ENCODE results near the gene FBXO42.

Gene FBXO42

DNA sequence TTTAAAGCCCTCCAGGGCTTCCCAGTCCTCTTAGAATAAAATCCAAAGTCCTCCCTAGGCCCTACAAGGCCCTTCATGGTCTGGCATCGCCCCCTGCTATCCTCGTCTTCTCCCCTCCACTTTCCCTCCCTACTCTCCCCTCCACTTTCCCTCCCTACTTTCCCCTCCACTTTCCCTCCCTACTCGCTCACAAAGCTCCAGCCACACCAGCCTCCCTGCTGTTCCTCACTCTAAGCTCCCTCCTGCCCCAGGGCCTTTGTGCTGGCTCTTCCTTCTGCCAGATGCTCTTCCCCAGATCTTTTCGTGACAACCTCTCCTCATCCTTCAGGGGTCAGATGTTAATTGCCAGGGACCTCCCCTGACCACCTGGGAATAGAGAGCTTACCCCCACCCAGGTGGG, 152.6 kb downstream of the FBXO42 start:
- DNase-seq: no peak

- no peak for DNase-seq
These were observed 153.2 kb downstream of the FBXO42 start for GRCh38 chr1:16199157-16199501.

DNA sequence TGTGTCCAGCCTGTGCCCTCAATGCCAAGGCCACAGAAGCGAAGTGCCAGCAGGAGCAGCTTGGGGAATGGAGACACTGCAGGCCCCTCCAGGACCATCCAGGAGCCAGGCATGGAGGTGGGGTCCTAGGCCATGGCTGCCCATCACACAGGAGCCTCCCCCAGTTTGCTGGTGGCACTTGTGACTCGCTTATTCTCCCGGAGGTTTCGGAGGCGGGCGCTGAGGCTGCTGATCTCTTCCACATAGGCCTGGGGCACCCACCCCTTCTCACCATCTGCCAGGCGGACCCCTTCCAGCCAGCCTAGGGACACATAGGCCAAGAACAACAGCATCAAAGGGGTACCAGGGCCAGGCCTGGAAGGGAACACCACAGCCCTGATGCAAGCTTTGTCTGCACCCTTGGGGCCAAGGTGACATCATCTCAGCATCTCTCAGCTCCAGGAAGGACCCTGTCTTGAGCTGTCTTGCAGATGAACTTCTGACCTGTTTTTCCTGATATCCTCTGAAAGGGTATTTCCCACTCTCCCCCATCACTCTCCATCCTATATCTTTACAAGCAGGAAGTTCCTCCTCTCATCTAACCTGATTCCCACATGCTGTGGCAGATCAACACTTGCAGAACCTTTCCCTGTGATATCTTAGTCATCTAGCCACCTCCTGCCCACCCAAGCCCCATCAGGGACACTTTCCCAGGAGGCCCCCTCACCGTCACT, 153.7 kb downstream of the FBXO42 start:
- no peak for DNase-seq

DNA sequence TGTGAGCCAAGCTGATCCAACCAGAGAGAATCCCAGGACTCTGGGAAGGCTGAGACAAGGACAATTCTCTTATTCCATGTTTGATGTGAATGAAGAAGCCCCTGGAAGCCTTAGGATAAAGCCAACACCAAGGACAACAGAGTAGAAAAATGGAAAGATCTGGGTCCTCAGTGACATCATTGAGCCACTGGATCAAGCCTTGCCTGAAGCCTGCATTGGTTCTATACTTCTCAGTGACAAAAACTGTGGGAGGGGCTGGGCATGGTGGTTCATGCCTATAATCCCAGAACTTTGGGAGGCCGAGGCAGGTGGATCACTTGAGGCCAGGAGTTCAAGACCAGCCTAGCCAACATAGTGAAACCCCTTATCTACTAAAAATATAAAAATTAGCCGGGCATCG, 155.4 kb downstream of the FBXO42 start:
- no peak for DNase-seq
